SK-N-MC (cell line): ENCODE data around the gene ARHGAP28.

ENCODE experiments used
- EZH2 ChIP-seq: fragments of 200-600 bp; sonication (generic); IDR thresholded peaks from one replicate; pipeline ENCODE4 v1.6.1; 2017; ENCODE audit warnings: antibody characterized with exemption
- POLR2AphosphoS5 ChIP-seq: IDR thresholded peaks from 2 replicates; pipeline ENCODE4 v1.6.1; 2012; ENCODE audit warnings: mild to moderate bottlenecking, low read depth, low read length, borderline replicate concordance

- TF ChIP-seq EZH2 (no peak), POLR2AphosphoS5 (no peak)
Observed at GRCh38 chr18:6811816-6812215, 82.3 kb downstream of the ARHGAP28 start.
